GM10847 (cell line): ENCODE results near the gene KCNC4.

Source experiments
- POLR2A ChIP-seq: IDR thresholded peaks from 2 replicates; pipeline ENCODE4 v1.6.1; 2011; ENCODE audit not compliant: insufficient read length; ENCODE audit errors: extremely low read depth

The KCNC4 gene

DNA sequence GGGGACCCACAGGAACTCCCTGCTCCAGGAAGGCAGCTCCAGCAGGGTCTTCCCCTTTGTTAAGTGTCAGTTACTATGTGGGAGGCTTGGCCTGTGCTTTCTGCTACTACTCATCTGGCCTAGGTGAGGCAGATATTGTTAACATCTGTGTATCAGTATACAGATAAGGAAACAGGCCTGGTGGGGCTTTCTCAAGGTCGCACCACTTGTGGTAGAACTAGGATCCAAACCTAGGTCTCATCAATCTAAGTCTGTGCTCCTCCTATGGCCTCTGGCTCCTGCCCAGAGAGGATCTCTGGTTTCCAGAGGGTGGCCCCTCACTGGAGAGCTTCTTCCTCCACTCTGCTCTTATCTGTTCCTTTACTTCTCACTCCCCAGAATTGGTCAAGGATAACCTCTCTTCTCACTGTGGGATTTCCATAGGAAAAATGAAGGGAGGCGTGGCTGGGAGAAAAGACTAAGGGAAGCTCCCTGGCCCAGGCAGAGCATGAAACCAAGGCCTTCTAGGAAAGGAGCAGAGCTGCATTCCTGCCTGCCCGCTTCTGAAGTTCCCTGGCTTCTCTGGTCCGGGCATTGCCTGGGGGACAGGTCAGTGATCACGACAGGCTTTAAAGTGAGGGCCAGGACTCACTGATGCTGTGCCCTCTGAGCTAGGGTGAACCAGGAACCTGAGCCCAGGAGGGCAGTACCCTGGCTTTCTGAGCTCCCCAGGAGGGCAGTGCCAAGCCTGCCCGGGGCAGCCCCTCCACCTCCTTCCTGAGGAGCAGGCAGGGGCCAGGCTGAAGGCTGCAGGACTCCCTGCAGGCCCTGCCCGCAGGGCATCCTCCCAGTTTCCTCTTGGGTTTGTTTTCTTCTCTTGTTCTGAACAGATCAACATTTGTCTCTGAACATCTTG is 5.8 kb downstream of the KCNC4 start:
- TF ChIP-seq POLR2A = no peak

- TF ChIP-seq POLR2A = no peak
Measured at GRCh38 chr1:110216844-110217444, 6.8 kb downstream of the KCNC4 start.

DNA sequence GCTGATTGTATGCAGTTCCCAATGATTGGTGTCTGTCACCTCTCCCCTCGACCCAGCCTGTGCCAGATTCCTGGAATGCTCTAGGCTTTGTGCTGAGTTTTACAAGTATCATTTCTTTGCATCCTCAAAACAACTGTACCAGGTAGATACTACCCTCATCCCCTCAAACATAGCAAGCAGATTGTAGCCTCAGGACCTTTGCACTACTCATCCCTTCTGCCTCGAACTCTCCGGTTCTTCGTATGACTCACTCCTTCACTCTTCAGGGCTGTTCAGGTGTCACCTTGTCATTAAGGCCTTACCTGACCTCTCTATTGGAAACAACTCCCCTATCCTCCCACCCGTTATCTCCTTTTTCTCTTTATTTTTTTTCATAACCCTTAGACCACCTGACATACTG is 8.0 kb downstream of the KCNC4 start:
- TF ChIP-seq POLR2A = no peak

- TF ChIP-seq POLR2A = no peak
Measured at GRCh38 chr1:110218739-110219138, 8.6 kb downstream of the KCNC4 start.

GRCh38 chr1:110220324-110220723 is 10.2 kb downstream of the KCNC4 start:
- TF ChIP-seq POLR2A = no peak

GRCh38 chr1:110221119-110221518 is 11.0 kb downstream of the KCNC4 start:
- TF ChIP-seq POLR2A = no peak

- TF ChIP-seq POLR2A = no peak
Measured at GRCh38 chr1:110223127-110223526, 13.0 kb downstream of the KCNC4 start.

DNA sequence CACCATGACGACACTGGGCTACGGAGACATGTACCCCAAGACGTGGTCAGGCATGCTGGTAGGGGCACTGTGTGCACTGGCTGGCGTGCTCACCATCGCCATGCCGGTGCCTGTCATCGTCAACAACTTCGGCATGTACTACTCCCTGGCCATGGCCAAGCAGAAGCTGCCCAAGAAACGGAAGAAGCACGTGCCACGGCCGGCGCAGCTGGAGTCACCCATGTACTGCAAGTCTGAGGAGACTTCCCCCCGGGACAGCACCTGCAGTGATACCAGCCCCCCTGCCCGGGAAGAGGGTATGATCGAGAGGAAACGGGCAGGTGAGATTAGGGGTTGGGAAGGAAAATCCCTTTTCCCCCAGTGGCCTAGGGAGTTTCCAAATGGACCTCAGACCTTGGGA is 13.5 kb downstream of the KCNC4 start:
- no peak for TF ChIP-seq POLR2A

GRCh38 chr1:110224240-110224995 is 14.3 kb downstream of the KCNC4 start:
- TF ChIP-seq POLR2A = no peak

DNA sequence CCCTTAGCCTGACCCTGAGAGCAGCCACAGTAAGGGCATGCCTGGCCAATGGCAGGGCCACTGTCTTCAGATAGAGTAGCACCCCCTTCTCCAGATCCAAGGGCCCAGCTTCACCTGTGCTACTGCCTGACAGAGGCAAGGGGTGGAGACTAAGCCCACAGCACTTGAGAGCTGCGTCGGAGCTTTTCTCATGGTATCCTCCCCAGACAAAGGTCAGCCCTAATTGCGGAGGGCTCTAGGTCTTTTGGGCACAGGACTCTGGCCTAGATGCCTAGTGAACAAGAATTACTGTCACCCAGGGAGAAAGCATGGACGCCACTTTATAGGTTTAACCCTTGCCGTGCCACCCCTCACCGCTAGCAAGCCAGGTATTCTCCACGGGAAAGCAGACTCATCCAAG is 15.1 kb downstream of the KCNC4 start:
- no peak for TF ChIP-seq POLR2A

- TF ChIP-seq POLR2A = no peak
Measured at GRCh38 chr1:110225756-110226404, 15.8 kb downstream of the KCNC4 start.

DNA sequence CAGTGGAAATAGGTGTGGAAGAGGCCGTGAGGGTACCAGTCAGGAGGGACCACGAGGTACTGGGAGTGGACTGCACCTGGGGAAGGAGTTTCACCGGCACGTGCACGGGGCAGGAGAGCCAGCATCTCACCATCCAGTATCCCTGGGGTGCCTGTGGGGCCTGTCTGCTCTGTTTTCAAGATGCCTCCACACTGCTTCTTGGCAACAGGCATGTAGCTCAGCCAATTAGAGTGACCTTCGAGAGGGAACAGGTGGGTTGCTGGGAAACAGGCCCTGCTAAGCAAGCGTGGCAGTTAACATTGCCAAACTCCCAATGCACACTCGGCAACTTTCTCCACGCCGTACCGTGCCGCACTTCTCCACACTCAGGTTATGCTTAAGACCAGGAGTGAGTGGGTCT is 17.7 kb downstream of the KCNC4 start:
- TF ChIP-seq POLR2A = no peak

DNA sequence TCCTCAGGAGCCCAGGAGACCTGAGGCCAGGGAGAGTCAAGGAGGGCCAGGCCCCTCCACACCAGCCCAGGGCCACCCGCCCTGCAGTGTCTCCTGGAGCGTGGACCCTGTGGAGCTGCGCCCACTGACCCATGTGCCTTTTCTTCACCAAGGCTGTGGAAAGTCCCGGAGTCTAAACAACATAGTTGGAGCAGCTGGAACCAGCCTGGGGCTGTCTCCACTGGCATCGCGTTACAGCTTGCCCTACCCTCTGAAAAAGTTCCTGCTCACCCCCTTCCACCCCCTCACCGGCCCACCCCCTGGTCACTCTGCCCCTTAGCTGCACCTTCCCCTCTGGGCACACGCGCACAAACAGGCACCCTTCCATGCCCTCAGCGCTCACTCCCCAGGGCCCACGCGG is 18.3 kb downstream of the KCNC4 start:
- TF ChIP-seq POLR2A = no peak

GRCh38 chr1:110228869-110229268 is 18.8 kb downstream of the KCNC4 start:
- no peak for TF ChIP-seq POLR2A

GRCh38 chr1:110229348-110230001 is 19.4 kb downstream of the KCNC4 start:
- TF ChIP-seq POLR2A = no peak

- TF ChIP-seq POLR2A = no peak
Measured at GRCh38 chr1:110230381-110231199, 20.5 kb downstream of the KCNC4 start.
